Activated naive CD4-positive, alpha-beta T cell treated with anti-CD3 and anti-CD28 coated beads, Interleukin-2, amount 50 U/mL, for 24 hours (primary cell): ENCODE data around the gene PLIN3.

Experiments used
- H3K27ac Mint-ChIP-seq: one replicate; pipeline ENCODE4 v1.8.0; 2021; ENCODE audit warnings: mild to moderate bottlenecking, mixed read lengths
- H3K27me3 Mint-ChIP-seq: one replicate; pipeline ENCODE4 v1.8.0; 2021; ENCODE audit warnings: mixed read lengths
- H3K36me3 Mint-ChIP-seq: one replicate; pipeline ENCODE4 v1.8.0; 2021; ENCODE audit warnings: mixed read lengths
- H3K4me1 Mint-ChIP-seq: one replicate; pipeline ENCODE4 v1.8.0; 2021; ENCODE audit warnings: mixed read lengths
- H3K4me3 Mint-ChIP-seq: one replicate; pipeline ENCODE4 v1.8.0; 2021; ENCODE audit warnings: mild to moderate bottlenecking, mixed read lengths
- H3K9me3 Mint-ChIP-seq: one replicate; pipeline ENCODE4 v1.8.0; 2021; ENCODE audit warnings: mixed read lengths

Gene PLIN3

GRCh38 chr19:4867534-4868285 is at the start of gene PLIN3:
TSS of gene PLIN3 (minus strand) at chr19:4867667. CDS start at chr19:4861394, 6,273 bp downstream.
- no peaks in the 10 kb centered on the region for H3K27me3 Mint-ChIP-seq
- peaks cover 13% of the 10 kb centered on the region for H3K4me1 Mint-ChIP-seq
- no peaks in the 10 kb centered on the region for H3K9me3 Mint-ChIP-seq
- peak within 1 kb of the TSS; percentile 68 for H3K27ac Mint-ChIP-seq
- no peaks in the 10 kb centered on the region for H3K36me3 Mint-ChIP-seq
- H3K4me3 Mint-ChIP-seq = peak within 1 kb of the TSS; percentile 81

- peaks cover 8% of the 10 kb centered on the region for H3K36me3 Mint-ChIP-seq
These were observed 49.0 kb upstream of the PLIN3 start for GRCh38 chr19:4916292-4917082.

GRCh38 chr19:4914736-4915501 is 47.5 kb upstream of the PLIN3 start:
- H3K4me1 Mint-ChIP-seq = peaks cover 58% of the 10 kb centered on the region

More at GRCh38 chr19:4916292-4917082, 49.0 kb upstream of the PLIN3 start:
- no peaks in the 10 kb centered on the region for H3K9me3 Mint-ChIP-seq
- H3K27ac Mint-ChIP-seq = peak overlapping the region; percentile 100
- peak overlapping the region; percentile 100 for H3K4me3 Mint-ChIP-seq
- peaks cover 48% of the 10 kb centered on the region for H3K4me1 Mint-ChIP-seq
- H3K27me3 Mint-ChIP-seq = no peaks in the 10 kb centered on the region

GRCh38 chr19:4913996-4914735 is 46.7 kb upstream of the PLIN3 start:
- peak overlapping the region; percentile 100 for H3K4me3 Mint-ChIP-seq
- no peaks in the 10 kb centered on the region for H3K9me3 Mint-ChIP-seq
- no peaks in the 10 kb centered on the region for H3K27me3 Mint-ChIP-seq
- H3K27ac Mint-ChIP-seq = peak overlapping the region; percentile 100
- H3K4me1 Mint-ChIP-seq = peaks cover 58% of the 10 kb centered on the region
- H3K36me3 Mint-ChIP-seq = peaks cover 6% of the 10 kb centered on the region

More at GRCh38 chr19:4914736-4915501, 47.5 kb upstream of the PLIN3 start:
- Mint-ChIP-seq H3K9me3 (no peaks in the 10 kb centered on the region), H3K27ac (peak overlapping the region; percentile 100), H3K36me3 (peaks cover 6% of the 10 kb centered on the region), H3K27me3 (no peaks in the 10 kb centered on the region), H3K4me3 (peak overlapping the region; percentile 100)

- H3K36me3 Mint-ChIP-seq = peaks cover 6% of the 10 kb centered on the region
- peaks cover 70% of the 10 kb centered on the region for H3K4me1 Mint-ChIP-seq
- H3K4me3 Mint-ChIP-seq = peak overlapping the region; percentile 100
- H3K27me3 Mint-ChIP-seq = no peaks in the 10 kb centered on the region
- H3K27ac Mint-ChIP-seq = peak overlapping the region; percentile 86
- no peaks in the 10 kb centered on the region for H3K9me3 Mint-ChIP-seq
These were observed 44.6 kb upstream of the PLIN3 start for GRCh38 chr19:4911786-4912672.

GRCh38 chr19:4911314-4911713 is 43.8 kb upstream of the PLIN3 start:
- Mint-ChIP-seq H3K36me3 (peaks cover 3% of the 10 kb centered on the region), H3K4me1 (peaks cover 64% of the 10 kb centered on the region), H3K27ac (peak overlapping the region; percentile 86), H3K9me3 (no peaks in the 10 kb centered on the region), H3K27me3 (no peaks in the 10 kb centered on the region), H3K4me3 (peak overlapping the region; percentile 100)

GRCh38 chr19:4910594-4911281 is 43.3 kb upstream of the PLIN3 start:
- no peaks in the 10 kb centered on the region for H3K9me3 Mint-ChIP-seq
- peak overlapping the region; percentile 100 for H3K4me3 Mint-ChIP-seq
- peak overlapping the region; percentile 86 for H3K27ac Mint-ChIP-seq
- peaks cover 3% of the 10 kb centered on the region for H3K36me3 Mint-ChIP-seq
- H3K4me1 Mint-ChIP-seq = peaks cover 60% of the 10 kb centered on the region
- H3K27me3 Mint-ChIP-seq = no peaks in the 10 kb centered on the region

- H3K27ac Mint-ChIP-seq = peak overlapping the region; percentile 82
- H3K36me3 Mint-ChIP-seq = peaks cover 3% of the 10 kb centered on the region
- H3K4me3 Mint-ChIP-seq = peak overlapping the region; percentile 100
- H3K27me3 Mint-ChIP-seq = no peaks in the 10 kb centered on the region
- H3K9me3 Mint-ChIP-seq = no peaks in the 10 kb centered on the region
- H3K4me1 Mint-ChIP-seq = peaks cover 54% of the 10 kb centered on the region
These were observed 42.6 kb upstream of the PLIN3 start for GRCh38 chr19:4909897-4910593.

- peaks cover 3% of the 10 kb centered on the region for H3K36me3 Mint-ChIP-seq
- no peaks in the 10 kb centered on the region for H3K9me3 Mint-ChIP-seq
- H3K4me1 Mint-ChIP-seq = peaks cover 47% of the 10 kb centered on the region
- H3K4me3 Mint-ChIP-seq = peak within 1 kb of the TSS; percentile 100
- no peaks in the 10 kb centered on the region for H3K27me3 Mint-ChIP-seq
- peak within 1 kb of the TSS; percentile 82 for H3K27ac Mint-ChIP-seq
These were observed 41.9 kb upstream of the PLIN3 start, which contains the start of gene UHRF1 for GRCh38 chr19:4909156-4909896. TSS of gene UHRF1 (plus strand) at chr19:4909501. CDS start at chr19:4910886, 1,385 bp downstream.

- Mint-ChIP-seq H3K36me3 (peaks cover 3% of the 10 kb centered on the region), H3K9me3 (no peaks in the 10 kb centered on the region), H3K4me3 (peak overlapping the region; percentile 57), H3K4me1 (peaks cover 41% of the 10 kb centered on the region), H3K27ac (no peak overlapping the region), H3K27me3 (no peaks in the 10 kb centered on the region)
These were observed 41.3 kb upstream of the PLIN3 start for GRCh38 chr19:4908781-4909155.

- H3K4me1 Mint-ChIP-seq = peaks cover 40% of the 10 kb centered on the region
These were observed 40.9 kb upstream of the PLIN3 start for GRCh38 chr19:4908360-4908759.

GRCh38 chr19:4906963-4907362 is 39.5 kb upstream of the PLIN3 start:
- peaks cover 35% of the 10 kb centered on the region for H3K4me1 Mint-ChIP-seq
- H3K9me3 Mint-ChIP-seq = no peaks in the 10 kb centered on the region
- no peak overlapping the region for H3K4me3 Mint-ChIP-seq
- H3K36me3 Mint-ChIP-seq = peaks cover 3% of the 10 kb centered on the region
- no peak overlapping the region for H3K27ac Mint-ChIP-seq
- H3K27me3 Mint-ChIP-seq = no peaks in the 10 kb centered on the region

More at GRCh38 chr19:4908360-4908759, 40.9 kb upstream of the PLIN3 start:
- Mint-ChIP-seq H3K36me3 (peaks cover 3% of the 10 kb centered on the region), H3K9me3 (no peaks in the 10 kb centered on the region), H3K4me3 (peak overlapping the region; percentile 57), H3K27me3 (no peaks in the 10 kb centered on the region), H3K27ac (peak overlapping the region; percentile 73)
